Measurements from ENCODE around the gene ARSA. TPM values are rescaled to one million over a fixed set of nuclear protein-coding genes. Genes with fewer than 3 reads are reported as not detected.

Gene ARSA
- total RNA-seq, 1 experiment from 2014 or later, result 16.4 TPM

Other genes starting within 250 kb of the ARSA start
- gene SBF1, start 153.1 kb downstream of the ARSA start, total RNA-seq (2021; ENCODE audit: unreplicated experiment), result 91.1 TPM
- gene ADM2, start 146.6 kb downstream of the ARSA start, total RNA-seq (2021; ENCODE audit: unreplicated experiment), result 12.8 TPM
- gene MIOX, start 141.3 kb downstream of the ARSA start, total RNA-seq (2021; ENCODE audit: unreplicated experiment), result 0.39 TPM
- gene LMF2, start 120.5 kb downstream of the ARSA start, total RNA-seq (2021; ENCODE audit: unreplicated experiment), result 56.9 TPM
- 99.1 TPM for gene NCAPH2, start 119.9 kb downstream of the ARSA start, total RNA-seq (2021; ENCODE audit: unreplicated experiment)
- gene SCO2, start 102.6 kb downstream of the ARSA start, total RNA-seq (2021; ENCODE audit: unreplicated experiment), result 7.0 TPM
- 43.2 TPM for gene TYMP, start 98.1 kb downstream of the ARSA start, total RNA-seq (2021; ENCODE audit: unreplicated experiment)
- gene KLHDC7B, start 82.3 kb downstream of the ARSA start, total RNA-seq (2021; ENCODE audit: unreplicated experiment), result 0.69 TPM
- not detected for gene SYCE3, start 65.2 kb downstream of the ARSA start, total RNA-seq (2021; ENCODE audit: unreplicated experiment)
- 35.1 TPM for gene CPT1B, start 49.7 kb downstream of the ARSA start, total RNA-seq (2021; ENCODE audit: unreplicated experiment)
- 55.1 TPM for gene CHKB, start 45.3 kb downstream of the ARSA start, total RNA-seq (2021; ENCODE audit: unreplicated experiment)
- 6.4 TPM for gene MAPK8IP2, start 27.4 kb downstream of the ARSA start, total RNA-seq (2021; ENCODE audit: unreplicated experiment)
- 16.0 TPM for gene SHANK3, start 44.7 kb upstream of the ARSA start, total RNA-seq (2021; ENCODE audit: unreplicated experiment)
- gene ACR, start 110.1 kb upstream of the ARSA start, total RNA-seq (2021; ENCODE audit: unreplicated experiment), result 1.5 TPM
- 36.7 TPM for gene RABL2B, start 155.5 kb upstream of the ARSA start, total RNA-seq (2021; ENCODE audit: unreplicated experiment)